GM21367 (cell line): ENCODE data around the gene METTL13.
"Not testable (repeated sequence)": the region's sequence is repeated elsewhere in the genome, so short reads cannot be mapped to it uniquely, and the experiment has no call there.

Experiments used
- ATAC-seq: cut with Tn5 transposase; IDR thresholded peaks from one replicate; pipeline ENCODE4 v1.9.1; 2021; ENCODE audit not compliant: unreplicated experiment

Gene METTL13

DNA sequence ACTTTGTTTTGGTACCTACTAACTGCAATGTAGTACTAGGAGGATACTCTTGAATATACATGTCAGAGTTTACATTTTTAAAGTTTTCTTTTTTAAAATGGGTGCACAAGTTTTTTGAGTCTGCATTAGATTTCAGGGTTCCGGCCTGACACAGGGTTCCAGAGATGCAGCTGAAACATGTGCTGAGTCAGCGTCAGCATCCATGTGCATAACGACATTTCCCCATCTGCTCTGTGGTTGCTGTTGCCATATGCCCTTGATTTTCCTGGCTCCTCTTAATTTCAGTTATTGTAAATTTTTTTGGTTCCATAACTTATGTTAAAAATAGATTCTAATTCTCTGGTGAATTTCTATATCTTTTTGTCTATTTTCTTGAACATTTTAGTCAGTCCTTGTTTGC, 12.3 kb upstream of the METTL13 start:
- ATAC-seq: no peak

GRCh38 chr1:171769754-171770153, 11.7 kb upstream of the METTL13 start:
- ATAC-seq: no peak

GRCh38 chr1:171772312-171772711, 9.1 kb upstream of the METTL13 start:
- no peak for ATAC-seq

DNA sequence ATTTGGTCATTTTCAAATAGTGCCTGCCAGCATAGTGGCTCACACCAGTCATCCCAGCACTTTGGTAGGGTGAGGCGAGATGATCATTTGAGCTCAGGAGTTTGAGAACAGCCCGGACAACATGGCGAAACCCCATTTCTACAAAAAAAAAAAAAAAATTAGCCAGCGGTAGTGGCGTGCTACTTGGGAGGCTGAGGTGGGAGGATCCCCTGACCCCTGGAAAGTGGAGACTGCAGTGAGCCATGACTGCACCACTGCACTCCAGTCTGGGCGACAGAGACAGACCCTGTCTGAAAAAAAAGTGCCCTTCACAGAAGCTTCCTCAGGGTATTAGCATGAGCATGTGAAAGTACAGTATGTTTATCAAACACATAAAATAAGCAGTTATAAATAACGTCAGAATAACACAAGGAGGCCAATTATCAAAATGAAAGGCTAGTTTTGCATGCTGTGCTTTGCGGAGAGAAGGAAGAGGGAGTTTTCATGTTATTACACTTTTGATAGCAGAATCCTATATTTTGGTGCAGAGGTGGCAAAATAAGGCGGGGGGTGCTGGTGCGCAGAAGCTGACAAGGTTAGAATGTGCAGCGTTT, 781 bp upstream of the METTL13 start:
- no peak for ATAC-seq

GRCh38 chr1:171783816-171784530, 2.5 kb downstream of the METTL13 start:
- ATAC-seq: no peak

- no peak for ATAC-seq
Measured at GRCh38 chr1:171784784-171785183, 3.3 kb downstream of the METTL13 start.

DNA sequence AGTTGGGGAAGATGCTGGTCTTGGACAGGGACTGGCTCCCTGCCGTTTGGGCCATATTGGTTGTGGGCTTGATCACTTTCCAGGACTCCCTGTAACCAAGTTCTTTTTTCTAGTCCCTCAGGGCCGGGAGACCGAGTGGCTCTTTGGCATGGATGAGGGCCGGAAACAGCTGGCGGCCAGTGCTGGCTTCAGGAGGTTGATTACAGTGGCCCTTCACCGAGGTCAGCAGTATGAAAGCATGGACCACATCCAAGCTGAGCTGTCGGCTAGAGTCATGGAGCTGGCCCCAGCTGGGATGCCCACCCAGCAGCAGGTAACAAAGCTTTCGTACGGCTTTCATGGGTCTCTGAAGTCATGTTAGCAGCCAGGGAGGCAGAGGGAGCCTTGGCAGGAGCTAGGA, 4.3 kb downstream of the METTL13 start:
- no peak for ATAC-seq

- no peak for ATAC-seq
Measured at GRCh38 chr1:171786534-171786933, 5.1 kb downstream of the METTL13 start.

- ATAC-seq: no peak
Measured at GRCh38 chr1:171787686-171788480, 6.4 kb downstream of the METTL13 start.

GRCh38 chr1:171788696-171789095, 7.2 kb downstream of the METTL13 start:
- ATAC-seq: no peak

DNA sequence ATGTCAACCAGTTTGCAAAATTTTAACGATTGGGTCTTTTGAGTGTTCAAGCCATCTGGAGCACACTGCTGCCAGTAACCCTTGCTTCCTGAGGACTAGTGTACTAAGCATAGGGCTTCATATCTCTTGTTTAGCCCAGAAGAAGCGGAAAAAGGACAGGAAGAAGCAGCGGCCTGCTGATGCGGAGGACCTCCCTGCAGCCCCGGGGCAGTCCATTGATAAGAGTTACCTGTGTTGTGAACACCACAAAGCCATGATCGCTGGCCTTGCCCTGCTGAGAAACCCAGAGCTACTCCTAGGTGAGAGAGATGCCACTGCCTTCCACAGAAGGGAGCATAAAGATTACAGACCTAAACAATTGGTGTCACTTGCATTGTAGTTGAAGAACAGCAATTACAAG, 8.9 kb downstream of the METTL13 start:
- ATAC-seq: no peak

GRCh38 chr1:171792656-171793369, 11.4 kb downstream of the METTL13 start:
- no peak for ATAC-seq

DNA sequence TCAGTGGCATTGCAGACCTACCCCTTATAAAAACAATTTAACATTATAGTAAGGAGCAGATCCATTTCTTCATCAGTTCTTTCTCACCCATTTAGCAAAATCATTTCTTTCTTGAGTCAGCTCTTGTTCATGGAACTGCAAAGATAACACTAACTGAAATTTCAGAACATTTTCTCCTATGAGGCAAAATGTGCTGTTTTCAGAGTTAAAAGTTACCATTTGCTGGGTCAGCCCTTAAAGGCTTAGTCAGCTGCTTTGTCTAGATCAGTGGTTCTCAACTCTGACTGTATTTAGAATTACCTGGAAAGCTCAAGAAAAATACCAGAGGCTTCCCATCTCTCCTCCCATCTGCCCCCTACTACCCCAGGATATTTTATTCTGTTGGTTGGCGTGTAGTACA, 12.2 kb downstream of the METTL13 start:
- ATAC-seq: no peak

- no peak for ATAC-seq
Measured at GRCh38 chr1:171794085-171794484, 12.6 kb downstream of the METTL13 start.

- no peak for ATAC-seq
Measured at GRCh38 chr1:171796592-171796991, 15.1 kb downstream of the METTL13 start.

DNA sequence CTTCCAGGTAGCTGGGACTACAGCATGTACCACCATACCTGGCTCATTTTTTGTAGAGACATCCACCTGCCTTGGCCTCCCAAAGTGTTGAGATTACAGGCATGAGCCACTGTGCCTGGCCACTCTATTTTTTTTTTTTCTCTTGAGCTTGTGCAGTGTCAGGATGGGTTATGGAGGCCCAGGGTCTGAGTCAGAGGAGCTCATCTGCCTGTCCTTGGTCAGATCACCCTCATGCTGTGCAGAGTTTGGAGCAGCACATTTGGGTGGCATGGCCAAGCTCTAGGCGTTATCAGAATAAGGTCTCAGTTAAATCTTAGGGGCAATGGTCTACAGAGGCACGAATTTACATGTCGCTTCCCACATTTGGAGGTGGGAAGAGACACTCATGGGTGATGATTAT, 16.9 kb downstream of the METTL13 start:
- no peak for ATAC-seq

DNA sequence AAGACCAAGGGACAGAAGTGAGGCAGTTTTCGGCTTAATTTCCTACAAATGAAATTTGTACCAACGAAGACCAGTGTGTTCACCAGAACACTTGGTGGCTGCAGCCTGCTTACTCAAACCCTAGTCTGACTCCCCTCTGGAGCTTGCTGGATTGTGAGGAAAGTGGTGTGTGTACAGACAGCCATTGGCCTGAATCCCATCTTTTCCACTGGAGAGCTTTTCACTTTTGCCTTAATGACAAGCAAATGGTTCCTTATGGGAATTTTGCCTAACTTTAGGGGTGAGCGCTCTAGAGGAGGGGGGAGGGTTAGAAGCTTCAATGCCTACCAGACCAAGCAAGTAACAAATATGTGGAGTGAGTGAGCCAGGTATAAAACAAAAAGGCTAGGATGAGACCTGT, 17.3 kb downstream of the METTL13 start:
- no peak for ATAC-seq

- no peak for ATAC-seq
Measured at GRCh38 chr1:171799166-171799565, 17.7 kb downstream of the METTL13 start.

DNA sequence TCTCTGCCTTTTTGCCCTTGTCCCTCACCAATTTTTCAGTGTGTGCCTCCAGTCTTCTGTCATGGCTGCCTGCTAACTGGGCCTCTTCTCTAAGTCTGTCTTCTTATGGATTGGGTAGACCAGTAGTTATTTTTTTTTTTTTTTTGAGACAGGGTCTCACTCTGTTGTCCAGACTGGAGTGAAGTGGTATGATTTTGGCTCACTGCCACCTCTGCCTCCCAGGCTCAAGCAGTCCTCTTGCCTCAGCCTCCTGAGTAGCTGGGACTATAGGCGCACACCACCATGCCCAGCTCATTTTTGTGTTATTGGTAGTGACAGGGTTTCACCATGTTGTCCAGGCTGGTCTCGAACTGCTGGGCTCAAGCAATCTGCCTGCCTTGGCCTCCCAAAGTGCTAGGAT, 18.2 kb downstream of the METTL13 start:
- not testable (repeated sequence) for ATAC-seq

DNA sequence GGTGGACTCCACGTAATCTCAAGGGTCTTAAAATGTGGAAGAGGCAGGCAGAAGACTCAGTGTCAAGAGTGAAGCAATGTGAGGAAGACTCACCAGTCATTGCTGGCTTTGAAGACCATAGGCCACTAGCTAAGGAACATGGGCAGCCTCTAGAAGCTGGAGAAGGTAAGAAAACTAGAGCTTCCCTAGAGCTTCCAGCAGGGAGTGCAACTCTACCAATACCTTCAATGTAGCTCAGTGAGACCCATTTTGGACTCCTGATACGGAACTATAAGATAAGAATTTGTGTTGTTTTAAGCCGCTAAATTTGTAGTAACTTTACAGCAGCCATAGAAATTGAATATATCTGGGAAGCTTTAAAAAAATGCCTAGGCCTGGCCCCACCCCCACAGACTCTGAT, 18.9 kb downstream of the METTL13 start:
- no peak for ATAC-seq

DNA sequence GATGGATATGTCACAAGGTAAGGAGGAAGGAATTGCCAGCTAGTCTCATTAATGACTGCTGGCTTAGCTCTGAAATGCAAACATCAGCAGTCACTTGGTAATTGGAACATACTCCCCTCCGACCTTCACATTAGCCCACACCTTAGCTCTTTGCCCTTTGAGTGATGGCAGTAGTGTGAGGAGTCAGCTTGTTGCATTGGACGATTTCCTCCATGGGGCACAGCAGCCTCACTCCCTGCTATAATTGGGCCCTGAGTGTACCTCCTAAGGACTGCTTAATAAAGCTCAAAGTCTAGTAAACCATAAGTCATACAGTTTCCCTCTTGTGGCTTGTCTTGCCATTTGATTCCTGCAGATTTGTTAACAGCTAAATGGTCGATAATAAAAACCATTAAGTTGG, 19.4 kb downstream of the METTL13 start:
- no peak for ATAC-seq

DNA sequence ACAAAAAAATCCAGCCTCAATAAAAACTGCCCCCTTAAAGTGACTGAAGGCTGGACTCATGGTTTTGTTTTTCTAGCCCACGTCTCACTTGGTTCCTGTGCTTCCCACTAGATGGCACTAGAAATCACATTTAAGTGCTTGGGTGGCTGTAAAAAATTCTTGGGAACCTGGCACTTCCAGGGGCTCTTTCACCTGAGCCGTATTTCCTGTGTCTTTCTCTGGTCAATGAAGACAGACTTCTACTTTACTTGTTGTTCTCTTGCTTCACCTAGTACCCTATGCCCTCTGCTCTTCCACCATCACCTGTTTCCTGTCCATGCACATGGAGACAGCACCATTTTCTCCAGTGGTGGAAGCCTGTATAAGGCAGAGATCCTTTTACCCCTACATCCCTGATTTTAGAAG, 20.0 kb downstream of the METTL13 start:
- ATAC-seq: no peak
